SK-N-SH treated with all-trans-retinoic acid at 6 μM for 48 hours (cell line): Measurements from ENCODE around the gene FOXL3.
"Not testable (repeated sequence)": the region's sequence is repeated elsewhere in the genome, so short reads cannot be mapped to it uniquely, and the experiment has no call there.

Experiments
- ATAC-seq: fragments of 200-7000 bp; cut with Tn5 transposase; 3 replicates; pipeline ENCODE4 v1.9.1; 2020; ENCODE audit warnings: mild to moderate bottlenecking, moderate library complexity
- ARNTL ChIP-seq: fragments of 450-650 bp; formaldehyde crosslinking; IDR thresholded peaks from 2 replicates; pipeline ENCODE4 v1.5.0; 2020; ENCODE audit warnings: low read depth, mild to moderate bottlenecking, moderate library complexity, borderline replicate concordance
- CSDC2 ChIP-seq: fragments of 250-450 bp; sonication (Bioruptor Pico); IDR thresholded peaks from 2 replicates; pipeline ENCODE4 v1.5.0; 2020; ENCODE audit warnings: mild to moderate bottlenecking, moderate library complexity
- ESRRG ChIP-seq: fragments of 250-450 bp; sonication (Bioruptor Pico); IDR thresholded peaks from 2 replicates; pipeline ENCODE4 v1.6.1; 2021; ENCODE audit warnings: mild to moderate bottlenecking
- GLIS3 ChIP-seq: fragments of 250-450 bp; sonication (Bioruptor Pico); IDR thresholded peaks from 2 replicates; pipeline ENCODE4 v1.5.0; 2020; ENCODE audit warnings: mild to moderate bottlenecking, moderate library complexity
- ISL1 ChIP-seq: fragments of 250-450 bp; sonication (Bioruptor Pico); IDR thresholded peaks from 2 replicates; pipeline ENCODE4 v2.1.2; 2022; ENCODE audit warnings: mild to moderate bottlenecking, moderate library complexity
- OSR1 ChIP-seq: fragments of 250-450 bp; sonication (Bioruptor Pico); IDR thresholded peaks from 2 replicates; pipeline ENCODE4 v1.8.0; 2022; ENCODE audit warnings: moderate library complexity, mild to moderate bottlenecking, inconsistent platforms
- PPARA ChIP-seq: fragments of 250-450 bp; sonication (Bioruptor Pico); IDR thresholded peaks from 2 replicates; pipeline ENCODE4 v1.5.0; 2020; ENCODE audit warnings: mild to moderate bottlenecking, borderline replicate concordance
- RARB ChIP-seq: fragments of 250-450 bp; sonication (Bioruptor Pico); IDR thresholded peaks from 2 replicates; pipeline ENCODE4 v1.8.0; 2021; ENCODE audit warnings: mild to moderate bottlenecking, moderate library complexity
- SNAI2 ChIP-seq: fragments of 250-450 bp; sonication (Bioruptor Pico); IDR thresholded peaks from 2 replicates; pipeline ENCODE4 v1.5.0; 2020; ENCODE audit warnings: mild to moderate bottlenecking, moderate library complexity
- TCF4 ChIP-seq: fragments of 250-450 bp; sonication (Bioruptor Pico); IDR thresholded peaks from 2 replicates; pipeline ENCODE4 v1.8.0; 2021; ENCODE audit warnings: mild to moderate bottlenecking, moderate library complexity, borderline replicate concordance
- TOX ChIP-seq: fragments of 250-450 bp; sonication (Bioruptor Pico); IDR thresholded peaks from 2 replicates; pipeline ENCODE4 v1.8.0; 2021; ENCODE audit warnings: mild to moderate bottlenecking, moderate library complexity, borderline replicate concordance
- ZFP3 ChIP-seq: fragments of 250-450 bp; sonication (Bioruptor Pico); IDR thresholded peaks from 2 replicates; pipeline ENCODE4 v1.5.0; 2020; ENCODE audit warnings: mild to moderate bottlenecking, moderate library complexity
- ZFP30 ChIP-seq: fragments of 450-650 bp; formaldehyde crosslinking; IDR thresholded peaks from 2 replicates; pipeline ENCODE4 v1.5.0; 2022; ENCODE audit warnings: mild to moderate bottlenecking, moderate library complexity
- ZNF70 ChIP-seq: fragments of 450-650 bp; formaldehyde crosslinking; IDR thresholded peaks from 2 replicates; pipeline ENCODE4 v1.5.0; 2020; ENCODE audit warnings: mild to moderate bottlenecking, moderate library complexity
- ZNF8 ChIP-seq: fragments of 450-650 bp; formaldehyde crosslinking; IDR thresholded peaks from 2 replicates; pipeline ENCODE4 v1.5.0; 2020; ENCODE audit warnings: mild to moderate bottlenecking, moderate library complexity
- TF ChIP-seq, protein P1 (sequence below): fragments of 250-450 bp; sonication (Bioruptor Pico); IDR thresholded peaks from 2 replicates; pipeline ENCODE4 v1.5.1; 2020; ENCODE audit warnings: low read depth, mild to moderate bottlenecking, moderate library complexity
- TF ChIP-seq, protein P2 (sequence below): fragments of 250-450 bp; sonication (Bioruptor Pico); IDR thresholded peaks from 2 replicates; pipeline ENCODE4 v1.5.1; 2021; ENCODE audit warnings: mild to moderate bottlenecking, moderate library complexity
- TF ChIP-seq, protein P3 (sequence below): fragments of 250-450 bp; sonication (Bioruptor Pico); IDR thresholded peaks from 2 replicates; pipeline ENCODE4 v1.8.0; 2021; ENCODE audit warnings: low read depth, mild to moderate bottlenecking, moderate library complexity, borderline replicate concordance

Gene FOXL3

DNA sequence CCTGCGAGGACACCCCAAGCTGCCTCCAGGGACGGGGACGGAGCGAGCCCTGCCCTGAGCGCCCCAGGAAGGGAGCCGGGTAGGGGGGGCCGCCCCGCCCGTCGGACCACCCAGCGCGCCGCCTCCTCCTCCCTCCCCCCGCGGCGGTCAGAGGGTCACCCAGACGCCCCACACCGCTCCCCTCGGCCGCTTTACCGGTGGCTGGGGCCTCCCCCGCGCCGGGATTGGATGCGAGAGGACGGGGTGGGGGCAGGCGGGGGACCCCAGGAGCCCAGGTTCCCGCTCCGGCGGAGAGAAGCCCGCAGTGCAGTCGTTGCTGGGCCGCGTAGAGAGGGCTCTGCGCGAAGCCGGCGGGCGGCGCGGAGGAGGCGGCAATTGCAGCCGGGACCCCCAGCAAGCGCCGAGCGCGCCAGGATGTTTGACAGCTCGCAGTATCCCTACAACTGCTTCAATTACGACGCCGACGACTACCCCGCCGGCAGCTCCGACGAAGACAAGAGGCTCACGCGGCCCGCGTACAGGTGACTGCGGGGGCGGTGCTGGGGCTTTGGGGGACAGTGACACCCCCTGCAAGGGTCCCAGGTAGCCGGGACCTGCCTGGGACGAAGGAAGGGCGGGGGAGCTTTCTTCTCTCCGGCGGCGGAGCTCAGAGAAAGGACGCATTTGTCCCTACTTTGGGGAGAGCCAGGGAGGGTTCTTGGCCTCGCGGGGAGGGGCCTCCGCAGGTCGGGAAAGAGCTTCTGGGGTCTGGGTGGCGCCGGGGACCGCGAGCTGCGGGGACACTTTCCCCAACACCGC lies at the start of gene FOXL3:
FOXL3 (plus strand) TSS at position 415 of the 798 bp plus-strand sequence; CDS start at position 415, 0 bp downstream.
- no peak for ATAC-seq

DNA sequence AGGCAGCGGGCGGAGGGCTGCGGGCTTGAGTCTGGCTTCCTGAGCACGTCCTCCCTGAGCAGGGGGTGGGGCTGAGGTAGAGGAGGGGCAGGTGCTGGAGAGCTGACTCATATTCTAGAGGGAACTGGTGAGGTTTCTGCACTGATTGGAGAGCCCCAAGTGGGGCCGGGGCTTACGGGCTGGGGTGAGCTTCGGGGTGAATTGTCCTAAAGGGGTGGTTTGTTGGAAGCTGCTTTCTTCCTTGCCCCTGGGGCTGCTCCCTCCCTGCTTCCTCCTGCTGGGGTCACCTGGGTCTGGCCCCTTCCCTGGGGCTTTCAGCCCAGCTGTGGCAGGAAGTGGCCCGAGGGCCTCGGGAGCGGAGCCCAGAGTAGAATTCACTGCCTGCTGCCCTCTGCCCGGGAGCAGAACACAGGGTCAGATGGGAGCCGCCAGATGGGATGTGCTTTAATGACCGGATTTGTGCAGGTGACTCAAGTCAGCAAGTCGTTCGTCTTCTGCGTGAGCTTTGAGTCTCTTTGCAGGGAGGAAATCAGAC lies 49.0 kb upstream of the FOXL3 start:
- TF ChIP-seq, protein P1, sequence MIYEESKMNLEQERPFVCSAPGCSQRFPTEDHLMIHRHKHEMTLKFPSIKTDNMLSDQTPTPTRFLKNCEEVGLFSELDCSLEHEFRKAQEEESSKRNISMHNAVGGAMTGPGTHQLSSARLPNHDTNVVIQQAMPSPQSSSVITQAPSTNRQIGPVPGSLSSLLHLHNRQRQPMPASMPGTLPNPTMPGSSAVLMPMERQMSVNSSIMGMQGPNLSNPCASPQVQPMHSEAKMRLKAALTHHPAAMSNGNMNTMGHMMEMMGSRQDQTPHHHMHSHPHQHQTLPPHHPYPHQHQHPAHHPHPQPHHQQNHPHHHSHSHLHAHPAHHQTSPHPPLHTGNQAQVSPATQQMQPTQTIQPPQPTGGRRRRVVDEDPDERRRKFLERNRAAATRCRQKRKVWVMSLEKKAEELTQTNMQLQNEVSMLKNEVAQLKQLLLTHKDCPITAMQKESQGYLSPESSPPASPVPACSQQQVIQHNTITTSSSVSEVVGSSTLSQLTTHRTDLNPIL (CRISPR knock-in tag), result no peak
- TF ChIP-seq GLIS3 (no peak), ZNF70 (CRISPR knock-in tag) (no peak)
- ATAC-seq, result no peak

More for the DNA sequence above, at the start of gene FOXL3:
- TF ChIP-seq TOX (CRISPR knock-in tag) (no peak), SNAI2 (CRISPR knock-in tag) (no peak), ISL1 (CRISPR knock-in tag) (no peak), ESRRG (no peak)

DNA sequence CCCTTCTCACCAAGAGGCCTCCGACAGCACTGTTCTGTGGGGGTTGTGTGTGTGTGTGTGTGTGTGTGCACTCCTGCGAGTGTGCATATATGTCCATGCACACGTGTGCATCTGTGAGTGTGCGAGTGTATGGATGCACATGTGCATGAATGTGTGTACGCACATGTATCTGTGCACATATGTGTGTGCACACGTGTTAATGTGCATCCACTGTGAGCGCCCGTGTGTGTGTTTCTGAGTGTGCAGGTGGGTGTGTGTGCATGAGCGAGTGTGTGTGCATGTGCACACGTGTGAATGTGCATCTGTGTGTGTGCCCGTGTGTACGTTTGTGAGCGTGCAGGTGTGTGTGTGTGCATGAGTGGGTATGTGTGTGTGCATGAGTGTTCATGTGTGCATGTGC lies 48.5 kb upstream of the FOXL3 start:
- TF ChIP-seq OSR1 (CRISPR knock-in tag), result no peak
- no peak for TF ChIP-seq RARB
- no peak for TF ChIP-seq ZFP3 (CRISPR knock-in tag)
- TF ChIP-seq TCF4 (CRISPR knock-in tag), result no peak
- TF ChIP-seq, protein P2, sequence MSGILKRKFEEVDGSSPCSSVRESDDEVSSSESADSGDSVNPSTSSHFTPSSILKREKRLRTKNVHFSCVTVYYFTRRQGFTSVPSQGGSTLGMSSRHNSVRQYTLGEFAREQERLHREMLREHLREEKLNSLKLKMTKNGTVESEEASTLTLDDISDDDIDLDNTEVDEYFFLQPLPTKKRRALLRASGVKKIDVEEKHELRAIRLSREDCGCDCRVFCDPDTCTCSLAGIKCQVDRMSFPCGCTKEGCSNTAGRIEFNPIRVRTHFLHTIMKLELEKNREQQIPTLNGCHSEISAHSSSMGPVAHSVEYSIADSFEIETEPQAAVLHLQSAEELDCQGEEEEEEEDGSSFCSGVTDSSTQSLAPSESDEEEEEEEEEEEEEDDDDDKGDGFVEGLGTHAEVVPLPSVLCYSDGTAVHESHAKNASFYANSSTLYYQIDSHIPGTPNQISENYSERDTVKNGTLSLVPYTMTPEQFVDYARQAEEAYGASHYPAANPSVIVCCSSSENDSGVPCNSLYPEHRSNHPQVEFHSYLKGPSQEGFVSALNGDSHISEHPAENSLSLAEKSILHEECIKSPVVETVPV (CRISPR knock-in tag), result no peak
- no peak for ATAC-seq

DNA sequence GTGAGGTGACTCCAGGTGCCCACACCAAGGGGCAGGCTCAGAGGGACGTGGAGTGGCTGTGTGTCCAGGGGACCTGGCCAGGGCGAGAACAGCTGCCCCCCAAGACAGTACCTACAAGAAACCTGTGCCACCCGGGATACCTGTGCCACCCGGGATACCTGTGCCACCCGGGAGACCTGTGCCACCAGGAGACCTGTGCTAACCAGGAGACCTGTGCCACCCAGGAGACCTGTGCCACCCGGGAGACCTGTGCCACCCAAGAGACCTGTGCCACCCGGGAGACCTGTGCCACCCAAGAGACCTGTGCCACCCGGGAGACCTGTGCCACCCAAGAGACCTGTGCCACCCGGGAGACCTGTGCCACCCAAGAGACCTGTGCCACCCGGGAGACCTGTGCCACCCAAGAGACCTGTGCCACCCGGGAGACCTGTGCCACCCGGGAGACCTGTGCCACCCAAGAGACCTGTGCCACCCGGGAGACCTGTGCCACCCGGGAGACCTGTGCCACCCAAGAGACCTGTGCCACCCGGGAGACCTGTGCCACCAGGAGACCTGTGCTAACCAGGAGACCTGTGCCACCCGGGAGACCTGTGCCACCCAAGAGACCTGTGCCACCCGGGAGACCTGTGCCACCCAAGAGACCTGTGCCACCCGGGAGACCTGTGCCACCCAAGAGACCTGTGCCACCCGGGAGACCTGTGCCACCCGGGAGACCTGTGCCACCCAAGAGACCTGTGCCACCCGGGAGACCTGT lies 47.0 kb upstream of the FOXL3 start:
- not testable (repeated sequence) for ATAC-seq

DNA sequence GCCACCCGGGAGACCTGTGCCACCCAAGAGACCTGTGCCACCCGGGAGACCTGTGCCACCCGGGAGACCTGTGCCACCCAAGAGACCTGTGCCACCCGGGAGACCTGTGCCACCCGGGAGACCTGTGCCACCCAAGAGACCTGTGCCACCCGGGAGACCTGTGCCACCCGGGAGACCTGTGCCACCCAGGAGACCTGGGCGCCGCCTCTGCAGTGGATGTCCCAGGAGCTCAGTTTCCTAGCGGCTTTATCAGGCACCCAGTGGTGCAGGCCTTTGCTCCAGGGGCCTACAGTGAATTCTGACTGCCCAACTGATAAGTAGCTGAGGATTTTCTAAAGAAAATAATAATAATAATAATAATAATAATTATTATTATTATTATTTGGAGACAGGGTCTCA lies 46.4 kb upstream of the FOXL3 start:
- ATAC-seq, result not testable (repeated sequence)

DNA sequence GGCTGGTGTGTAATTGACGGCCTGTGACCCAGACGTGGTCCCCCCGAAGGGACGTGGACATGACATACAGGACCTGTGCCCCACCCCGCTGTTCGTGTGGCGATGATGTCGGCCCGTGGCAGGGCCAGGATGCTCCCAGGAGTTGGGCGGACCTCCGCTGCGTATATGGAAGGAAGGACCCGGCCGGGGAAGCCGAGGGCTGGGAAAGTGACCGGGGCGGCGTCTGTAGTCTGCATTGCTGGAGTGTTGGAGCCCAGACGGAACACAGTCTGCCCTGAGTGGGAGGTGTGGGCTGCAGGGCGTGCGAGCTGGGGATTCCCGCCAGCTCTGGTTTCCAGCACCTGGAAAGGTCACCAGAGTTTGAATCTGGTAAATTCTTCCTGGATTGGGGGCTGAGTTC lies 45.0 kb upstream of the FOXL3 start:
- no peak for ATAC-seq
- TF ChIP-seq CSDC2 (no peak), RARB (no peak), ARNTL (no peak), PPARA (CRISPR knock-in tag) (no peak), TOX (CRISPR knock-in tag) (no peak), SNAI2 (CRISPR knock-in tag) (no peak), ESRRG (no peak), OSR1 (CRISPR knock-in tag) (no peak), ZNF70 (CRISPR knock-in tag) (no peak), ZNF8 (no peak), ISL1 (CRISPR knock-in tag) (no peak)
- TF ChIP-seq, protein P1 (CRISPR knock-in tag), result no peak

DNA sequence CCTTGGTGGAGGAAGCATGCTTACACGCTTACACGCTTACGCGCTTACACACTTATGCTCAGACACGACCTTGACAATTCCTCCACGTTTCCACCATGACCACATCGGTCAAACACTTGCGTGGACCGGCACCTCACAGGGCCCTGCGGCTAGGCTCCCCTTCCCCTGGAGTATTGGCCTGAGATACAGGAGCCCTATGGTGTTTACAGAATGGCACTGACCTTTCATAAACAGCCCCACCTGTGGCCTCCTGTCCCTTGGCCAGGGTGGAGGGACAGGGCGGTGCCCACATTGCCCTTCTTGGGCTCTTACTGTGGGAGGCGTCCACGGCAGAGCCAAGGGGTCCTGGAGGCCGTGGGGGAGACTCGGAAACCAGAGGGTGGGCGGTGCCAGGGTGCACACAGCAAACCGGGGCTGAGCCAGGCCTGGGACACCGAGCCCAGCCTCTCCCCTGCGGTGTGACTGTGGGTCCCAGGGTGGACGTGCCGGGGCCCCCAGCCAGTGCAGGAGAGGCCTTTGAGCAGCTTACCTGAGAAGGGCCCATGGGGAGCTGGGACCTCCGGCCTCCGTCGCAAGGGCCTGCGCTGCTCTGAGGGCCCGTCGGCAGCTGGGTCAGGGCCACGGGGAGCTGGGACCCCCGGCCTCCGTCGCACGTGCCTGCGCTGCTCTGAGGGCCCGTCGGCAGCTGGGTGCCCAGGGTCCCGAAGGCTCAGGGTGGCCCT lies 44.2 kb upstream of the FOXL3 start:
- no peak for ATAC-seq
- TF ChIP-seq ESRRG, result no peak
- no peak for TF ChIP-seq GLIS3
- TF ChIP-seq ZFP3 (CRISPR knock-in tag), result no peak
- TF ChIP-seq RARB, result no peak
- no peak for TF ChIP-seq ZFP30 (CRISPR knock-in tag)
- TF ChIP-seq, protein P1 (CRISPR knock-in tag), result no peak
- no peak for TF ChIP-seq OSR1 (CRISPR knock-in tag)
- TF ChIP-seq TCF4 (CRISPR knock-in tag), result no peak
- TF ChIP-seq, protein P3, sequence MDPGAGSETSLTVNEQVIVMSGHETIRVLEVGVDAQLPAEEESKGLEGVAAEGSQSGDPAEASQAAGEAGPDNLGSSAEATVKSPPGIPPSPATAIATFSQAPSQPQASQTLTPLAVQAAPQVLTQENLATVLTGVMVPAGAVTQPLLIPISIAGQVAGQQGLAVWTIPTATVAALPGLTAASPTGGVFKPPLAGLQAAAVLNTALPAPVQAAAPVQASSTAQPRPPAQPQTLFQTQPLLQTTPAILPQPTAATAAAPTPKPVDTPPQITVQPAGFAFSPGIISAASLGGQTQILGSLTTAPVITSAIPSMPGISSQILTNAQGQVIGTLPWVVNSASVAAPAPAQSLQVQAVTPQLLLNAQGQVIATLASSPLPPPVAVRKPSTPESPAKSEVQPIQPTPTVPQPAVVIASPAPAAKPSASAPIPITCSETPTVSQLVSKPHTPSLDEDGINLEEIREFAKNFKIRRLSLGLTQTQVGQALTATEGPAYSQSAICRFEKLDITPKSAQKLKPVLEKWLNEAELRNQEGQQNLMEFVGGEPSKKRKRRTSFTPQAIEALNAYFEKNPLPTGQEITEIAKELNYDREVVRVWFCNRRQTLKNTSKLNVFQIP, result no peak
- TF ChIP-seq, protein P2 (CRISPR knock-in tag), result no peak
- no peak for TF ChIP-seq ARNTL
- no peak for TF ChIP-seq ZNF8
- TF ChIP-seq SNAI2 (CRISPR knock-in tag), result no peak
